NCI-H1694 (cell line): Measurements from ENCODE around the gene MYO19.
"Not testable (repeated sequence)": the region's sequence is repeated elsewhere in the genome, so short reads cannot be mapped to it uniquely, and the experiment has no call there.

Experiments
- DNase-seq: peaks from one replicate; lab custom pipeline; 2025; lab: John Stamatoyannopoulos, UW

Gene MYO19

GRCh38 chr17:36468903-36469635 is 65.6 kb downstream of the MYO19 start:
- DNase-seq = no peak

GRCh38 chr17:36464765-36465088 is 69.9 kb downstream of the MYO19 start:
- no peak for DNase-seq

- DNase-seq = no peak
Observed at GRCh38 chr17:36463916-36464764, 70.5 kb downstream of the MYO19 start.

GRCh38 chr17:36461330-36462110 is 73.1 kb downstream of the MYO19 start:
- DNase-seq = no peak

- no peak for DNase-seq
Observed at GRCh38 chr17:36460265-36460937, 74.3 kb downstream of the MYO19 start.

- no peak for DNase-seq
Observed at GRCh38 chr17:36459601-36460000, 75.1 kb downstream of the MYO19 start.

GRCh38 chr17:36459045-36459444 is 75.6 kb downstream of the MYO19 start:
- no peak for DNase-seq

GRCh38 chr17:36457701-36458100 is 77.0 kb downstream of the MYO19 start:
- not testable (repeated sequence) for DNase-seq

- DNase-seq = not testable (repeated sequence)
Observed at GRCh38 chr17:36452888-36453287, 81.8 kb downstream of the MYO19 start.

GRCh38 chr17:36449997-36450396 is 84.7 kb downstream of the MYO19 start:
- DNase-seq = not testable (repeated sequence)
